GM21723 (cell line): ENCODE results near the gene ANXA9.

Experiments used
- ATAC-seq: cut with Tn5 transposase; IDR thresholded peaks from one replicate; pipeline ENCODE4 v1.9.1; 2021; ENCODE audit warnings: mild to moderate bottlenecking, moderate library complexity; ENCODE audit not compliant: unreplicated experiment

Gene ANXA9

DNA sequence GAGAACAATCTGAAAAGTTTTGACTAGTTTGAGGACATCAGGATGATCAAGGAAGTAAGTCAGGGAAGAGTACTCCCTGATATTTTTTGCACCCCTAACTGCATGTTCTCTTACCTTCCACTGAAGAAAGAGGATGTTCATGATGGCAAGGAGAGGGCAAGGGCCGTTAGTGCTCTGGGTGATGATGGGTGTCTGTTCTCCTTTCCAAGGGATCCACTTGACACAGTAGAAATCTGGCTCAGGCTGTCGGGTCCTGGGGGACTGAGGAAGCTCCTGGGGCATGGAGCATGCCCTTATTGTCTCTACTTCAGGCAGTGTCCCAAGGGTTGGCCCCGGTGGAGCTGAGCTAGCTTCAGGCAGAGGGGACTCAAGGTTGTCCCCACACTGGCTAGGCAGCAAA lies 20.0 kb downstream of the ANXA9 start:
- no peak for ATAC-seq

DNA sequence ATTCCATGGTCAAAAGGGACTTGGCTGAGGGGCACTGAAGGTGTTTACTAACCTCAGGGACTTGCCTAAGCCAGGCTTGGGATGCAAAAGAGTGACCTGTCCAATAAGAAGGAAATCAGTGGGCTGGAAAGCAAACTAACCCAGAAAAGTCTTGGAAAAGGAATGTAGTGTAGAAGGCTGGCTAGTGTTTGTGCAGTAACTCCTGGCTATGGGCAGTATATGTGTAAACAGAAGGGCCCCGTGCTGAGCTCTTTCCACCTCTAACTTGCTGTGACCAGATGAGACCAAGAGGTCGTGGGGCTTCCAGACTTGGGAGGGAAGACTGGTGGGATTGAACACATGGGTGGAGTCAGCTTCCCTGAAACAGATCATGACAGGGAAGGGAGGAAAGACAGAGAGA lies 20.5 kb downstream of the ANXA9 start:
- ATAC-seq: no peak

GRCh38 chr1:151003180-151003579 lies 21.1 kb downstream of the ANXA9 start:
- ATAC-seq: no peak

DNA sequence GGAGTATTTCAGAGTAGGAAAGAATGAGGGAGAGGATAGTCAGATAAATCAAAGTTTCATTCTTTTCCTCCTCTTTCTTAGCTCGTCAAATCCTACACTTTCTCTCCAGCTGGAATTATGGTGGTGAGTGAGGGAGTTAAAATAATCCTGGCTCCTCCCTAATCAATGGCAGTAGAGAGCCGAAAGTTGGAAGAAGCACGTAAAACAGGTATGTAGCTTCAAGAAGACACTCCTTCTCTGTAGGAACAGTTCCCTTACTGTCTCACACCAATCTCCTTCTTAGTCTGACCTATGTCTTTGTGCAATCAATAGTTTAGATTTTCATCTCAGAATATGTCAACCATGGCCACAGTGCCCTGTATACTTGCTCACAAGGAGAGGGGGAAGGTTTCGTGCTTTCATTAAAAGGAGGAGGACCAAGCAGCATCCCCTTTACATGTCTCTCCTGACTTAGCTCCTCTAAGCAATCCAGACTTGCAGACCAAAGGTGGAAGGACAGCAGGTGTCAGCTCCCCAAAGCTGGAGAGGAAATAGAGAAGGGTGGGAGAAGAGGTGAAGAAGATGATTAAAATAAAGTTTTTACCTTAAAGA lies 23.7 kb downstream of the ANXA9 start:
- ATAC-seq: no peak

DNA sequence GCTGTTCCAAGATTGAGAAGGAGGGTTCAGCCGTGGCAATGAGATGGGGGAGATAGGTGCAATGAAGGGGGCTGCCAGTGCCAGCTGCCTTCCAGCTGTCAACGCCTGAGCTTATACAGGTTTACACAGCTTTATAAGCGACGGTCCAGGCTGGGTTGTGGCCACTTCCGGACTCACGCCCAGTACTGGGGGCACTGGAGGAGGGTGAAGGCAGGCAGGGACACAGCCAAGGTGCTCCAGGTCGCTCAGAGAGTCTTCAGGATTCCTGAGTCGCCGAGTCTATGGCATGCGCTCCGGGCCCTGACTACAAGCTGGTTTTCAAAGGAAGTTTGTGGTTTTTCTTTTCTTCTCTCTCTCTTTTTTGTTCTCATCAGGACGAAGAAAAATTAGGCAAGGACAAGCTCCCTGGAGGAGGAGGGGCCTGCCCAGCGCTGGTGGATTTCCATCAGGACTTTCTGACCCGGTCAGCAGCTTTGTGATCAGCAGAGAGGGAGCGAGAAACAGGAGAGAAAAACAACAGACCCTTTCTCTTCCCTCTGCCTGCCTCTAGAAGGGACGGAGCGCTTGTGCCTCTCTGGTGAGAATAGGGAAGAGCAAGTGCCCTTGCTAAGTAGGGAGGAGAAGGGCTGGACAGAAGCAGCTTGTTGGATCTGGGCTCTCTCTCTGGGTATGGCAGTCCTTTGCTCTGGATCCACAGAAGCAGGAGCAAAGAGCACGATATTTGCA lies 24.4 kb downstream of the ANXA9 start, which contains the start of gene MINDY1:
Gene MINDY1, minus strand, starts transcription at position 576 of the 726 bp plus-strand sequence. CDS start 4,285 bp downstream, outside the sequence.
- no peak for ATAC-seq

GRCh38 chr1:151007853-151008243 lies 25.8 kb downstream of the ANXA9 start:
- ATAC-seq: no peak

DNA sequence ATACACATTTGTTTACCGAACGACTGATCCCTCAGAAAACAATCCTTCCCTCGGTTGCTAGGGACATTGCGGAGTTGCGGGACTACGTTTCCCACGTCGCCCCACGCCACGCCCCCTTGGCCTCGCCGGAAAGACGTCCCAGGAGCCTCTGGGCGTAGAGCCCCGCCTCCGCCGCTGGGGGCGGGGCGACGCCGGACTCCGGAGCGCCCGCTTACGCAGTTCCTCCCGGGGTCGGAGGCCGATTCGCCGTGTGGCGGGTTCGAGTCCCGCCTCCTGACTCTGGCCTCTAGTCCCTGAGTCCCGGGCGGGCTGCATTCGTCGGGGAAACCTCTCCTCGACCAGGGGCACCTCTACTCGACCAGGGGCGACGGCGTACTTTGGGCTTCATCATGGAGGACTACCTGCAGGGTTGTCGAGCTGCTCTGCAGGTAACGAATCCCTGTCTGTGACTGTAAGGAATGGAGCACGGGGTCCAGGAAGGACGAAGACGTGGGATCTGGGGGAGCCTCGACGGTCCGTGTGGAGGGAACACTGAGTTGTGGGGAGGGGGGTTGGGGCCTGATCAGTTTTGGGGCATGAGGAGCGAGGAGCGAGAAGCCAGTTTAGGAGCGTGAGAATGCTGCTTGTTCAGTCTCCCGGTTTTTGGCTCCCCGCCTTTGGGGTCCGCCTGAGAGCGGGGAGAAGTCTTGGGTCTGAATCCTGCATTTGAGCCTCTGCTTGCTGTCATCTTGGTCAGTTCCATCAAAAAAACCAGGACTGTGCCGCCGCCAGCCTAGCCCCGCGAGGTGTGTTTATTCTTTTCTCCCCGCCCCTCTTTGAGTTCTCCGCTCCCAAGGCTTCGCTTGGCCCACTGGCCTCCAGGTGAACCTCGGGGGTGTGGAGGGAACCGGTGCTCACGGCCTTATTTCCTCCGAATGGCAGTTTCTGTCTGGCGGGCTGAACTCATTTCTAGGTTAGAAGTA lies 26.4 kb downstream of the ANXA9 start, which contains the start of gene PRUNE1:
Gene PRUNE1, plus strand, starts transcription at position 206 of the 962 bp plus-strand sequence. Its CDS starts 184 bp downstream, at position 390.
- peak; percentile 73 for ATAC-seq

DNA sequence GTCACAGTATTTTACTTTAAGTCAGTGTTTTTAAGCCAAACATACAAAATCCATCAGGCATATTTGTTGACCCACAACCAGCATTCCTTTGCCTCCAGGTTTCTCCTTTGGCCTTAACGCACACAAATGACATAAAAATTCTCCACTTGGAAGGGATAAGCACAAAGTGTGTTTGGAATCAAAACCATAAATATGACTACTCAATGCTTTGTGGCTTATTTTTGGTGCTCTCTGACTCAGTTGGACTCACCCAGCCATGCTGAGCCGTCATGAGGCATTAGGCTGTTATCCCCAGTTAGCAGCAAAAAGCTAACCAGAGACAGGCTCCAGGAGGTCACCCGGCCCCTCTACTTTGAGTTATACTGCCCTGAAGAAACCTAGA lies 27.1 kb downstream of the ANXA9 start:
- no peak for ATAC-seq

GRCh38 chr1:151009674-151010345 lies 27.7 kb downstream of the ANXA9 start:
- no peak for ATAC-seq

- ATAC-seq: no peak
Observed at GRCh38 chr1:151010346-151010726, 28.2 kb downstream of the ANXA9 start.

GRCh38 chr1:151011154-151011850 lies 29.2 kb downstream of the ANXA9 start:
- no peak for ATAC-seq

DNA sequence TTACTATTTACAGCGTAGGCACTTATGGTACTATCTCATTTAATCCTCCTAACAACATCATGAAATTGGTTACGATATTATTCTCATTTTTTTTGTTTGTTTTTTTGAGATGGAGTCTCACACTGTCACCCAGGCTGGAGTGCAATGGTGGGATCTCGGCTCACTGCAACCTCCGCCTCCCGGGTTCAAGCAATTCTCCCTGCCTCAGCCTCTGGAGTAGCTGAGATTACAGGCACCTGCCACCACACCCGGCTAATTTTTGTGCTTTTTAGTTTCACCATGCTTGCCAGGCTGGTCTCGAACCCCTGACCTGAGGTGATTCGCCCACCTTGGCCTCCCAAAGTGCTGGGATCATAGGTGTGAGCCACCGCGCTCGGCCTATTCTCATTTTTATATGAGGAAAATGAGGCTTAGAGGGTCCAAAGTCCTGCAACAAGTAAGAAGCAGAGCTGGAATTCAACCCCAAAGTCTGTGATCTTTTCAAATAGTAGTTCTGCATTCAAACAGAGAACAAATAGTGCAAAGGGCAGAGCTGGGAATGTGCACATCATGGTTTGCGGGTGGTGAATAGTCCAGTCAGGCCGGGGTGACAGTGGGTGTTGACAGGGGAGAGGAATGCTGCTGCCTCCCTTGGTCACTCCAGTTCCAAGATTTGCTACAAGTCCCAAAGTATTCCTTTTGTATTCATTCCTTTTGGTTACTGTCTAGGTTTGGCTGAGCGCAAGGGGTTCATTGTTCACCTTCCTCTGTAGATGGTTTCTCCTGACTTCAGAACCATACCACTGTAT lies 30.8 kb downstream of the ANXA9 start:
- ATAC-seq: no peak

GRCh38 chr1:151013518-151013917 lies 31.4 kb downstream of the ANXA9 start:
- no peak for ATAC-seq

- ATAC-seq: no peak
Observed at GRCh38 chr1:151024540-151025146, 42.6 kb downstream of the ANXA9 start.

- ATAC-seq: no peak
Observed at GRCh38 chr1:151026460-151026859, 44.4 kb downstream of the ANXA9 start.

DNA sequence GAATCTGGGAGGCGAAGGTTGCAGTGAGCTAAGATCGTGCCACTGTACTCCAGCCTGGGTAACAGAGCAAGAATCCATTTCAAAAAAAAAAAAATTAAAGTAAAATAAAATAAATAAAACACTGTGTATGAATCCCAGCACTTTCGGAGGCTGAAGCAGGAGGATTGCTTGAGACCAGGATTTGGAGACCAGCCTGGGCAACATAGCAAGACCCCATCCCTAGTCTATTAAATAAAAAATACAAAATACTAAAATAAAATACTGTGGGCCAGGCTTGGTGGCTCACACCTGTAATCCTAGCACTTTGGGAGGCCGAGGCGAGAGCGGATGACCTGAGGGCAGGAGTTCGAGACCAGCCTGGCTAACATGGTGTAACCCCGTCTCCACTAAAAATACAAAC lies 50.1 kb downstream of the ANXA9 start:
- no peak for ATAC-seq

GRCh38 chr1:151035167-151035566 lies 53.1 kb downstream of the ANXA9 start:
- no peak for ATAC-seq

DNA sequence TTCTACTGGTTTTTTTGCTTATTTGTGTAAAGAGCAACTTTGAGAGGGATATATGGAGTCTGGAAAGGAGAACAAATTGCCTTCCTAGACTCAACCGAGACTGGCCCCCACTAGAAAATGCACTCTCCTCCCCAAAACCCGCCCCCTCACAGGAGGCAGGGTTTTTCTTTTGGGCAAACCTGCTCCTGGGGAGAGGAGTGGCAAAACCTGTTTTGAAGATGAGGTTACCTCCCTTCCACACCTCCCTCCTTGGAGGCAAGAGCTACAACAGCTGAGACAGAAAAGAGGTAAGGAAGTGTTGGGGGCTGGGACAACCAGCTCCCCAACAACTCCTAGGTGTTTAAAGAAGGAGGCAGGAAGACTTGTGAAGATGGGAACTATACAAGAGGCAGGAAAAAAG lies 54.3 kb downstream of the ANXA9 start, which contains the start of gene BNIPL:
Gene BNIPL, plus strand, starts transcription at position 231 of the 400 bp plus-strand sequence. Its CDS starts 140 bp downstream, at position 371.
- ATAC-seq: no peak

- ATAC-seq: no peak
Observed at GRCh38 chr1:151037032-151037431, 54.9 kb downstream of the ANXA9 start.
